Lower leg skin (tissue), 3 donors: ENCODE measurements around the gene CLASRP.

ENCODE experiments used
- POLR2A ChIP-seq, 2 donors: fragments of 450-650 bp; IDR thresholded peaks; one replicate each; pipeline ENCODE4 v1.6.1; 2016 to 2017; ENCODE audit warnings: antibody characterized with exemption in 2 of 2, mild to moderate bottlenecking in 1 of 2, moderate library complexity in 1 of 2
- TF ChIP-seq, protein P1 (sequence below), 3 donors: fragments of 450-650 bp; IDR thresholded peaks; one replicate each; pipeline ENCODE4 v1.5.1; 2016; ENCODE audit warnings: antibody characterized with exemption in 3 of 3, mild to moderate bottlenecking in 3 of 3, moderate library complexity in 2 of 3

DNA sequence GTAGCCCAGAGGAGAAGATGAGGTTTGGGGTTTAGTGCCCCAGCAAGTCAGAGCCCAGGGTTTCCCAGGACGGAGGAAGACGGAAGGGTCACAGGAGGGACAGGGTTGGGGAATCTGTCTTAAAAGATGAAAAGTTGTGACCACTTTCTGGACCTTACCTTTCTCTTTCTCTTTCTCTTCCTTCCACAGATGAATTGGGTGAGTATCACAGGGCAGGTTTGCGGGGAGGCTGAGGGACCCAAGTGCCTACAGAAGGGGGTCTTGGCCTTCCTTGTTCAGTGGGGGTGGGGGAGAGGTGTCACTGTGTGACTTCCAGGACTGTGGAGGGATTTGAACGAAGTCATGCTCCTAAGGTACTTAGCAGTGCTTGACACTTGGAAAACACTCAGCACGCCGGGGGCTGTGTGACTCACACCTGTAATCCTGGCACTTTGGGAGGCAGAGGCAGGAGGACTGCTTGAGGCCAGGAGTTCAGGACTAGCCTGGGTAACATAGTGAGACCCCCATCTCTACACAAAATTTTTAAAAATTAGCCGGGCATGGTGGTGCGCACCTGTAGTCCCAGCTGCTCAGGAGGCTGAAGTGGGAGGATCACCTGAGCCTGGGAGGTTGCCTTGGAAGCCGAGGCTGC lies 29.1 kb upstream of the CLASRP start:
- TF ChIP-seq, protein P1, sequence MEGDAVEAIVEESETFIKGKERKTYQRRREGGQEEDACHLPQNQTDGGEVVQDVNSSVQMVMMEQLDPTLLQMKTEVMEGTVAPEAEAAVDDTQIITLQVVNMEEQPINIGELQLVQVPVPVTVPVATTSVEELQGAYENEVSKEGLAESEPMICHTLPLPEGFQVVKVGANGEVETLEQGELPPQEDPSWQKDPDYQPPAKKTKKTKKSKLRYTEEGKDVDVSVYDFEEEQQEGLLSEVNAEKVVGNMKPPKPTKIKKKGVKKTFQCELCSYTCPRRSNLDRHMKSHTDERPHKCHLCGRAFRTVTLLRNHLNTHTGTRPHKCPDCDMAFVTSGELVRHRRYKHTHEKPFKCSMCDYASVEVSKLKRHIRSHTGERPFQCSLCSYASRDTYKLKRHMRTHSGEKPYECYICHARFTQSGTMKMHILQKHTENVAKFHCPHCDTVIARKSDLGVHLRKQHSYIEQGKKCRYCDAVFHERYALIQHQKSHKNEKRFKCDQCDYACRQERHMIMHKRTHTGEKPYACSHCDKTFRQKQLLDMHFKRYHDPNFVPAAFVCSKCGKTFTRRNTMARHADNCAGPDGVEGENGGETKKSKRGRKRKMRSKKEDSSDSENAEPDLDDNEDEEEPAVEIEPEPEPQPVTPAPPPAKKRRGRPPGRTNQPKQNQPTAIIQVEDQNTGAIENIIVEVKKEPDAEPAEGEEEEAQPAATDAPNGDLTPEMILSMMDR (IDR thresholded peaks at IDR 0.05) = no peak
- TF ChIP-seq POLR2A (IDR thresholded peaks at IDR 0.05) = no peak
